NT2/D1 (cell line): ENCODE measurements around the gene PLIN1.

Experiments
- DNase-seq: peaks from one replicate; pipeline ENCODE4 v3.0.0-alpha.2; 2011; ENCODE audit warnings: low read depth, low spot score
- H3K27me3 ChIP-seq: 2 replicates; pipeline ENCODE4 v1.6.0; 2011; ENCODE audit warnings: mild to moderate bottlenecking; ENCODE audit not compliant: insufficient read length, insufficient read depth
- H3K36me3 ChIP-seq: 2 replicates; pipeline ENCODE4 v1.6.1; 2011; ENCODE audit warnings: mild to moderate bottlenecking, low read length, mixed read lengths; ENCODE audit not compliant: insufficient read depth, insufficient read length
- H3K4me1 ChIP-seq: 2 replicates; pipeline ENCODE4 v1.5.1; 2011; ENCODE audit not compliant: insufficient read depth, insufficient read length
- H3K4me3 ChIP-seq: 2 replicates; pipeline ENCODE4 v1.5.1; 2011; ENCODE audit warnings: low read depth; ENCODE audit not compliant: insufficient read length
- H3K9ac ChIP-seq: 2 replicates; pipeline ENCODE4 v1.6.0; 2011; ENCODE audit warnings: low read depth; ENCODE audit not compliant: insufficient read length
- H3K9me3 ChIP-seq: 2 replicates; pipeline ENCODE4 v1.5.1; 2011; ENCODE audit warnings: mild to moderate bottlenecking, low read length; ENCODE audit not compliant: insufficient read depth
- SUZ12 ChIP-seq: IDR thresholded peaks from 2 replicates; pipeline ENCODE4 v1.6.1; 2011; ENCODE audit not compliant: insufficient read length, insufficient read depth; ENCODE audit errors: extremely low read depth
- YY1 ChIP-seq: IDR thresholded peaks from 2 replicates; pipeline ENCODE4 v1.6.1; 2011; ENCODE audit not compliant: insufficient read length, insufficient read depth
- ZNF274 ChIP-seq: IDR thresholded peaks from 2 replicates; pipeline ENCODE4 v1.6.1; 2011; ENCODE audit warnings: mild to moderate bottlenecking, low read depth, low read length

PLIN1 gene

DNA sequence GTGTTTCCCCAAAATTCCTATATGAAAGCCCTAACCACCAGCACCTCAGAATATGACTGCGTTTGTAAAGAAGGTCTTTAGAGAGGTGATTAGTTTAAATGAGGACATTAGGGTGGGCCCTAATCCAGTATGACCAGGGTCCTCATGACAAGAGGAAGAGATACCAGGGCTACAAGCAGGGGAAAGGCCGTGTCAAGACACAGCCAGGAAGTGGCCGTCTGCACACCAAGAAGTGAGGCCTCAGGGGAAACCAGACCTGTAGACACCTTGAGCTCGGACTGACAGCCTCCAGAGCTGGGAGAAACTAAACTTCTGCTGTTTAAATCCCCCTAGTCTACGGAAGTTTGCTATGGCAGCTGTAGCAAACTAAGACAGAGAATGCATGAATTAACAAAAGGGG is 38.1 kb downstream of the PLIN1 start:
- TF ChIP-seq ZNF274: no peak
- TF ChIP-seq YY1: no peak
- no peak for TF ChIP-seq SUZ12
- DNase-seq: no peak
- Histone ChIP-seq H3K9ac (no peak overlapping the region), H3K4me1 (no peaks in the 10 kb centered on the region), H3K36me3 (peaks cover 52% of the 10 kb centered on the region), H3K9me3 (no peaks in the 10 kb centered on the region; the same call in 1 of the 2 replicates), H3K27me3 (no peaks in the 10 kb centered on the region), H3K4me3 (no peak overlapping the region)

DNA sequence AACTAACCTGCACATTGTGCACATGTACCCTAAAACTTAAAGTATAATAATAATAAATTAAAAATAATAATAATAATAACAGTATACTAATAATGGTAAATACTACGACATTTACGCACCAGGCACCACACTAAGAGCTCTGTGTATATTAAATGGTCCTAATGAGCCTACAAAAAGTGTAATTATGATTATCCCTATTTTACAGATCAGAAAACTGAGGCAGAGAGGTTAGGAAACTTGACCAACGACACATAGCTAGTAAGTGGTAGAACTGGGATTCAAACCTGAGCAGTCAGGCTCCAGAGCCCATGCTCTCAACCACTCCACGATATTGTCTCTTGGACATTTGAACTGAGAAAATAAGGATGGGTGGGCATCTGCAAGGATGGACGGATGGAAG is 38.9 kb downstream of the PLIN1 start:
- Histone ChIP-seq H3K4me3 (no peak overlapping the region), H3K36me3 (peaks cover 44% of the 10 kb centered on the region), H3K27me3 (no peaks in the 10 kb centered on the region), H3K9ac (no peak overlapping the region), H3K9me3 (no peaks in the 10 kb centered on the region; the same call in 1 of the 2 replicates), H3K4me1 (no peaks in the 10 kb centered on the region)
- no peak for DNase-seq
- no peak for TF ChIP-seq YY1
- TF ChIP-seq ZNF274: no peak
- no peak for TF ChIP-seq SUZ12

DNA sequence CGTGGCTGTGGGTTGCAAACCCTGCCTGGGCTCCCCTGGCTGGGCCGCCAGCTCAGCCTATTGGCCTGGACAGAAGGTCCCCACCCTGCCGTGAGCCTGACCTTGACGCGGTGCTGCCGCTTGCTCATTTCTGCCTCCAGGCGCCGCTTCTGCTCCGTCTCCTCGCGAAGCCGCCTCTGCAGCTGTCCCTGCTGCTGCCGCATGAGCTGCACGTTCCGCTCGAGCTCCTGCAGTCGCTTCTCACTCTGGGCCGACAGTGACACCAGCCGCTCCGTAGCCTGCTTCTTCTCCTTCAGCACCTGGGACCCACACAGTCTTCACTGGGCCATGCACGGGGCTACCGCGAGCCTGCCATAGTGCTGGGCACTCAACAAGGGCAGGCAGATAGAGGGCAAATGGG is 45.6 kb downstream of the PLIN1 start:
- Histone ChIP-seq H3K36me3 (peaks cover 52% of the 10 kb centered on the region), H3K9me3 (peaks cover 18% of the 10 kb centered on the region; the same call in 1 of the 2 replicates), H3K4me3 (no peak overlapping the region), H3K27me3 (no peaks in the 10 kb centered on the region), H3K9ac (no peak overlapping the region), H3K4me1 (no peaks in the 10 kb centered on the region)
- TF ChIP-seq ZNF274 (no peak), YY1 (no peak), SUZ12 (no peak)
- DNase-seq: no peak

DNA sequence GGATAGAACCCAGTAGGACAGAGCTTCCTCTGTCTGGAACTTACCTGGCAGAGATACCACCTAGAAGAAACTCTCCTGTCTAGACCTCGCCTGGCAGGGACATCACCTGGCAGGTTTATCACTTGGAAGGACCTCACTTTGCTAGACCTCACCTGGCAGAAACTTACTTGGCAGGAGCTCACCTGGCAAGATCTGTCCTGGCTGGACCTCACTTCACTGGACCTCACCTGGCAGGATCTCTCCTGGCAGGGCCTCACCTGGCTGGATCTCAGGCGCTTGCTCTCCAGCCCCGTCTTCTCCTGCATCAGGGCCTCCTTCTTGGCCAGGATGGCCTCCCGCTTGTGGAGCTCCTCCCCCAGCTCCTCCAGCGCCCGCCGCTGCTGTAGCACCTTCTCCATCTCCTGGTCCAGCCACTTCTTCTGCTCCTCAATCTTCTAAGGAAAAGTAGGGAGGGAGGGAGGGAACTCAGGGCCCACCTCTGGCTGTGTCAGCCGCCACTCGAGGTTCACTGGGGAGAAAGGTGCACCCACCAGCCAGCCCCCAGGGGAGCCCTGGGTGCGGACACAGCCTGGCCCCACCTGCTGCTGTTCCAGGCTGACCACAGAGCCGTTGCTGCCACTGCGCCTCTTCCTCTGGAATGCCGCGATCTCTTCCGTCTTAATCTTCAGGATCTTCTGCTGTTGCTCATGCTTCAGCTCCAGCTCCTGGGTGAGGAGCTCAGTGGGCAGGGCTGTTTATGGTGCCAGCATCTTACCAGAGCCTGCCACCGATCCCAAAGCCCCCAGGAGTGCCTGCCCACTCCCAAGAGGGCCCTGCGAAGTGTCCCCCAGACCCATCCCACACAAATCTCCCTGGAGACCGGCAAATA is 46.4 kb downstream of the PLIN1 start:
- Histone ChIP-seq H3K9me3 (peaks cover 18% of the 10 kb centered on the region; the same call in 1 of the 2 replicates), H3K36me3 (peaks cover 60% of the 10 kb centered on the region)
- TF ChIP-seq SUZ12: no peak
- TF ChIP-seq ZNF274: no peak
- no peak for TF ChIP-seq YY1

DNA sequence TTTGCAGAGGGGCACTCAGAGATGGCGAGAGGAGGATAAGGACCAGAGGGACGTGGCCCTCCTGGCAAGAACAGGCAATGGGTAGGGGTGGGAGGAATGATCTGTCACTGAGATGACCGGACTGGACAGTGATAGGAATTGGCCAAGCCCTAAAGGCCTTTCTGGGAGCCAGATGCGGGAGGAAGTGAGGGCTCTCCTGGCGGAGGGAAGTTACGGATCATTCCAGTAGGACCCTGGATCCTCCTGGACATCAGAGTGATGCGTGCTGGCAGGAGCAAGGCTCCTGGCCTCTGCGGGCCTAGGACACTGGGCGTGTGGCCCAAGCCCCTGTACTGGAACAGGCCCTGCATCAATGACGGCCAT is 47.3 kb downstream of the PLIN1 start:
- H3K9me3 ChIP-seq: peaks cover 18% of the 10 kb centered on the region; the same call in 1 of the 2 replicates
- no peak overlapping the region for H3K4me3 ChIP-seq
- no peak for DNase-seq
- no peak for TF ChIP-seq ZNF274
- no peak for TF ChIP-seq YY1
- TF ChIP-seq SUZ12: no peak
- H3K9ac ChIP-seq: no peak overlapping the region
- H3K27me3 ChIP-seq: no peaks in the 10 kb centered on the region
- H3K36me3 ChIP-seq: peaks cover 69% of the 10 kb centered on the region
- H3K4me1 ChIP-seq: no peaks in the 10 kb centered on the region

More for the DNA sequence above, 46.4 kb downstream of the PLIN1 start:
- no peak for DNase-seq
- Histone ChIP-seq H3K27me3 (no peaks in the 10 kb centered on the region), H3K9ac (no peak overlapping the region), H3K4me1 (no peaks in the 10 kb centered on the region), H3K4me3 (no peak overlapping the region)

DNA sequence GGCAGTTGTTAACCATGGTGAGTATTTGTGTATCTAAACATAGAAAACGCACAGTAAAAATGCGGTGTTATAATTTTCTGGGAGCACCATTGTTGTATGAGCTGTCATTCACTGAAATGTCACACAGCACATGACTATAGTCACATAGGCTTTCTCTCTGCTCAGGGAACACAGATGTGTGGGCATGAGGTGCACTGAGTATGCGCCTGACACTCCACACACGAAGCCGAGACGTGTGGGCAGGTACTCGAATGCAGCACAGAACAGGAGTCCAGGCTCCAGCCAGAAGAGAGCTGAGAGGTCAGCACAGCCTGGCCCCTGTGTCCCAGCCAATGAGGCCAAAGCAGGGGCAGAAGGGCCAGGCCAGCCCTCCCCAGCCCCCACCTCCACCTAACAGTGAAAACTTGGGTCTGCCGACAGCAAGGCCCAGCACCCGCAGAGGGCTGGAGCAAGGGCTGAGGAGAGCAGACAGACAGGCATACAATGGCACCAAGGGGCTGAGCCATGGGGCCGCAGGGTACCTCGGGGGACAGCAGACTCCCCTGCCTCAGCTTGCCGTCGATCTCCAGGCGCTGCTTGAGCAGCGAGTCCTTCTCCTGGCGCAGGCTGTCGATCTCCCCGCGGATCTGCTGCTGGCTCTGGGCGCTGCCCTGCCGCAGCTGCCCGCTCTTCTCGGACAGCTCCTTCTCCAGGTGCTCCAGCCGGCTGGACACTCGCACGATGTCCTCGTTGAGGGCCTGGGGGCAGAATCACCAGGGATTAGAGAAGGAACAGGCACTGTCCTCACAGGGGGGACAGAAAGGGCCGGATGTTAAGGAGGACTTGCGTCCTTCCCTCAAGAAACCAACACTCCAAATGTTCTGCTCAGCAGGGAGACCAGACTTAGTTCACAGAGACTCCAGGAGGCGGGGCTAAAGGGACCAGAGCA is 47.9 kb downstream of the PLIN1 start:
- Histone ChIP-seq H3K4me1 (no peaks in the 10 kb centered on the region), H3K36me3 (peaks cover 75% of the 10 kb centered on the region), H3K4me3 (no peak overlapping the region), H3K9me3 (peaks cover 18% of the 10 kb centered on the region; the same call in 1 of the 2 replicates), H3K9ac (no peak overlapping the region), H3K27me3 (no peaks in the 10 kb centered on the region)
- no peak for DNase-seq
- no peak for TF ChIP-seq YY1
- TF ChIP-seq ZNF274: no peak
- no peak for TF ChIP-seq SUZ12

DNA sequence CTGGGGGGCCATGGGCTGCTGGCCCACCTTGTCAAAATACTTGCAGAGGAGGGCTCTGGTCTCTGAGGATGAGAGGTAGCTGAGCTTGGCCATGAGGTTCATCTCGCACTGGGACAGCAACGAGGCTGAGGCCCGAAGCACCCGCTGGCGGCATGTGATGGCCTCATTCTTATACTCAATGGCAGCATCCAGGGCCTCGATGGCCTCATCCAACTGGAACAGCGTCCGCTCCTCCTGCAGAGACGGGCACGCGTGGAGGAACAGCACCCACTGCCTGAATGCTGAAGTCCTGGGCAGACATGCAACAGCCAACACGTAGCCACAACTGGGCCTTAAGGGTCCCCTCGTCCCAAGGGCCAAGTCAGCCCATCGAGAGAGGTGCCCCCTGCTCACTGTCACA is 48.9 kb downstream of the PLIN1 start:
- H3K4me1 ChIP-seq: no peaks in the 10 kb centered on the region
- no peaks in the 10 kb centered on the region for H3K27me3 ChIP-seq
- no peak overlapping the region for H3K9ac ChIP-seq
- H3K4me3 ChIP-seq: no peak overlapping the region
- peaks cover 18% of the 10 kb centered on the region; the same call in 1 of the 2 replicates for H3K9me3 ChIP-seq
- no peak for DNase-seq
- TF ChIP-seq SUZ12 (no peak), ZNF274 (no peak), YY1 (no peak)
- H3K36me3 ChIP-seq: peaks cover 85% of the 10 kb centered on the region
